SK-N-SH treated with all-trans-retinoic acid at 6 μM for 48 hours (cell line): ENCODE results near the gene MTHFD2L.

Source experiments
- BACH2 ChIP-seq: fragments of 250-450 bp; sonication (Bioruptor Pico); IDR thresholded peaks from 2 replicates; pipeline ENCODE4 v1.9.0; 2021; ENCODE audit warnings: mild to moderate bottlenecking, borderline replicate concordance
- CSDC2 ChIP-seq: fragments of 250-450 bp; sonication (Bioruptor Pico); IDR thresholded peaks from 2 replicates; pipeline ENCODE4 v1.5.0; 2020; ENCODE audit warnings: mild to moderate bottlenecking, moderate library complexity
- ESRRG ChIP-seq: fragments of 250-450 bp; sonication (Bioruptor Pico); IDR thresholded peaks from 2 replicates; pipeline ENCODE4 v1.6.1; 2021; ENCODE audit warnings: mild to moderate bottlenecking
- ISL1 ChIP-seq: fragments of 250-450 bp; sonication (Bioruptor Pico); IDR thresholded peaks from 2 replicates; pipeline ENCODE4 v2.1.2; 2022; ENCODE audit warnings: mild to moderate bottlenecking, moderate library complexity
- PATZ1 ChIP-seq: fragments of 250-450 bp; sonication (Bioruptor Pico); IDR thresholded peaks from 2 replicates; pipeline ENCODE4 v1.8.0; 2020; ENCODE audit warnings: mild to moderate bottlenecking, moderate library complexity, borderline replicate concordance
- RARB ChIP-seq: fragments of 250-450 bp; sonication (Bioruptor Pico); IDR thresholded peaks from 2 replicates; pipeline ENCODE4 v1.8.0; 2021; ENCODE audit warnings: mild to moderate bottlenecking, moderate library complexity
- SNAI2 ChIP-seq: fragments of 250-450 bp; sonication (Bioruptor Pico); IDR thresholded peaks from 2 replicates; pipeline ENCODE4 v1.5.0; 2020; ENCODE audit warnings: mild to moderate bottlenecking, moderate library complexity
- TCF4 ChIP-seq: fragments of 250-450 bp; sonication (Bioruptor Pico); IDR thresholded peaks from 2 replicates; pipeline ENCODE4 v1.8.0; 2021; ENCODE audit warnings: mild to moderate bottlenecking, moderate library complexity, borderline replicate concordance
- TOX ChIP-seq: fragments of 250-450 bp; sonication (Bioruptor Pico); IDR thresholded peaks from 2 replicates; pipeline ENCODE4 v1.8.0; 2021; ENCODE audit warnings: mild to moderate bottlenecking, moderate library complexity, borderline replicate concordance
- ZC3H10 ChIP-seq: fragments of 250-450 bp; sonication (Bioruptor Pico); IDR thresholded peaks from 2 replicates; pipeline ENCODE4 v1.5.1; 2021; ENCODE audit warnings: mild to moderate bottlenecking, moderate library complexity
- ZNF70 ChIP-seq: fragments of 450-650 bp; formaldehyde crosslinking; IDR thresholded peaks from 2 replicates; pipeline ENCODE4 v1.5.0; 2020; ENCODE audit warnings: mild to moderate bottlenecking, moderate library complexity
- TF ChIP-seq, protein P1 (sequence below): fragments of 250-450 bp; sonication (Bioruptor Pico); IDR thresholded peaks from 2 replicates; pipeline ENCODE4 v1.5.1; 2020; ENCODE audit warnings: low read depth, mild to moderate bottlenecking, moderate library complexity
- TF ChIP-seq, protein P2 (sequence below): fragments of 250-450 bp; sonication (Bioruptor Pico); IDR thresholded peaks from 2 replicates; pipeline ENCODE4 v1.5.0; 2020; ENCODE audit warnings: mild to moderate bottlenecking, moderate library complexity

- TF ChIP-seq ZC3H10 (CRISPR knock-in tag) (no peak), ESRRG (CRISPR knock-in tag) (no peak), TOX (no peak), CSDC2 (CRISPR knock-in tag) (no peak), PATZ1 (no peak), SNAI2 (CRISPR knock-in tag) (no peak), BACH2 (CRISPR knock-in tag) (no peak), ZNF70 (no peak), ISL1 (no peak), TCF4 (CRISPR knock-in tag) (no peak), RARB (CRISPR knock-in tag) (no peak)
- TF ChIP-seq, protein P1, sequence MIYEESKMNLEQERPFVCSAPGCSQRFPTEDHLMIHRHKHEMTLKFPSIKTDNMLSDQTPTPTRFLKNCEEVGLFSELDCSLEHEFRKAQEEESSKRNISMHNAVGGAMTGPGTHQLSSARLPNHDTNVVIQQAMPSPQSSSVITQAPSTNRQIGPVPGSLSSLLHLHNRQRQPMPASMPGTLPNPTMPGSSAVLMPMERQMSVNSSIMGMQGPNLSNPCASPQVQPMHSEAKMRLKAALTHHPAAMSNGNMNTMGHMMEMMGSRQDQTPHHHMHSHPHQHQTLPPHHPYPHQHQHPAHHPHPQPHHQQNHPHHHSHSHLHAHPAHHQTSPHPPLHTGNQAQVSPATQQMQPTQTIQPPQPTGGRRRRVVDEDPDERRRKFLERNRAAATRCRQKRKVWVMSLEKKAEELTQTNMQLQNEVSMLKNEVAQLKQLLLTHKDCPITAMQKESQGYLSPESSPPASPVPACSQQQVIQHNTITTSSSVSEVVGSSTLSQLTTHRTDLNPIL (CRISPR knock-in tag), result no peak
- TF ChIP-seq, protein P2, sequence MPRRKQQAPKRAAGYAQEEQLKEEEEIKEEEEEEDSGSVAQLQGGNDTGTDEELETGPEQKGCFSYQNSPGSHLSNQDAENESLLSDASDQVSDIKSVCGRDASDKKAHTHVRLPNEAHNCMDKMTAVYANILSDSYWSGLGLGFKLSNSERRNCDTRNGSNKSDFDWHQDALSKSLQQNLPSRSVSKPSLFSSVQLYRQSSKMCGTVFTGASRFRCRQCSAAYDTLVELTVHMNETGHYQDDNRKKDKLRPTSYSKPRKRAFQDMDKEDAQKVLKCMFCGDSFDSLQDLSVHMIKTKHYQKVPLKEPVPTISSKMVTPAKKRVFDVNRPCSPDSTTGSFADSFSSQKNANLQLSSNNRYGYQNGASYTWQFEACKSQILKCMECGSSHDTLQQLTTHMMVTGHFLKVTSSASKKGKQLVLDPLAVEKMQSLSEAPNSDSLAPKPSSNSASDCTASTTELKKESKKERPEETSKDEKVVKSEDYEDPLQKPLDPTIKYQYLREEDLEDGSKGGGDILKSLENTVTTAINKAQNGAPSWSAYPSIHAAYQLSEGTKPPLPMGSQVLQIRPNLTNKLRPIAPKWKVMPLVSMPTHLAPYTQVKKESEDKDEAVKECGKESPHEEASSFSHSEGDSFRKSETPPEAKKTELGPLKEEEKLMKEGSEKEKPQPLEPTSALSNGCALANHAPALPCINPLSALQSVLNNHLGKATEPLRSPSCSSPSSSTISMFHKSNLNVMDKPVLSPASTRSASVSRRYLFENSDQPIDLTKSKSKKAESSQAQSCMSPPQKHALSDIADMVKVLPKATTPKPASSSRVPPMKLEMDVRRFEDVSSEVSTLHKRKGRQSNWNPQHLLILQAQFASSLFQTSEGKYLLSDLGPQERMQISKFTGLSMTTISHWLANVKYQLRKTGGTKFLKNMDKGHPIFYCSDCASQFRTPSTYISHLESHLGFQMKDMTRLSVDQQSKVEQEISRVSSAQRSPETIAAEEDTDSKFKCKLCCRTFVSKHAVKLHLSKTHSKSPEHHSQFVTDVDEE (CRISPR knock-in tag), result no peak
These were observed 150.3 kb downstream of the MTHFD2L start, which contains the start of gene EPGN for GRCh38 chr4:74308215-74308614.
